Hindlimb muscle (tissue), 1 donor: Measurements from ENCODE around the gene FOXK2. TPM values are rescaled to one million over a fixed set of nuclear protein-coding genes. Genes with fewer than 3 reads are reported as not detected.

Experiments
- DNase-seq: peaks from one replicate; pipeline ENCODE4 v3.0.0-alpha.2; 2013
- polyA plus RNA-seq: library from polyadenylated mRNA; unstranded; fragments of 120-200 nt; gene quantifications from one replicate; pipeline ENCODE4 v1.2.1, GENCODE V29; 2013; ENCODE audit not compliant: insufficient read length

FOXK2 gene
- polyA plus RNA-seq, 1 donor: 44.4 TPM

DNA sequence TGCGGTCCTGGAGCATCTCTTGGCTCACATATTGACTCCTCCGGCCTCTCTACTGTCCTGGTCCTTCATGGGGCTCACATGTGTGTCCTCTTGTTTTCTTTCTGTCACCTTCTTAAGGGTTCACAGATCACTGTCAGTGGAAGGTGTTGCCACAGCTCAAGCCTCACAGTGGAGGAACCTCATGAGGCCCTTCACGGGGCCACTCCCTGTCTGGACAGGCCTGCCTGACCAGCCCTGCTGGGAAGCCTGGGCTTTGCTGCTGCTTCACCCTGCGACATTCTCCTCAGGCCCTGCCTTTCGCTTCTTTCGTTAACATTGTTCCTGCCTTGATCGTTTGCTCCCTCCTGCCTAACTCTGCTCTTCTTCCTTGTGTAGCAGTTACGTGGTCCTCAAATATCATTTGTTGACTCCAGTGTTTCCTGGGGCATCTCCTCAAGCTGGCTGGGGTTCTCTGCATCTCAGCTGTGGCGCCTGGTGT lies 72.8 kb downstream of the FOXK2 start:
- DNase-seq: no peak

DNA sequence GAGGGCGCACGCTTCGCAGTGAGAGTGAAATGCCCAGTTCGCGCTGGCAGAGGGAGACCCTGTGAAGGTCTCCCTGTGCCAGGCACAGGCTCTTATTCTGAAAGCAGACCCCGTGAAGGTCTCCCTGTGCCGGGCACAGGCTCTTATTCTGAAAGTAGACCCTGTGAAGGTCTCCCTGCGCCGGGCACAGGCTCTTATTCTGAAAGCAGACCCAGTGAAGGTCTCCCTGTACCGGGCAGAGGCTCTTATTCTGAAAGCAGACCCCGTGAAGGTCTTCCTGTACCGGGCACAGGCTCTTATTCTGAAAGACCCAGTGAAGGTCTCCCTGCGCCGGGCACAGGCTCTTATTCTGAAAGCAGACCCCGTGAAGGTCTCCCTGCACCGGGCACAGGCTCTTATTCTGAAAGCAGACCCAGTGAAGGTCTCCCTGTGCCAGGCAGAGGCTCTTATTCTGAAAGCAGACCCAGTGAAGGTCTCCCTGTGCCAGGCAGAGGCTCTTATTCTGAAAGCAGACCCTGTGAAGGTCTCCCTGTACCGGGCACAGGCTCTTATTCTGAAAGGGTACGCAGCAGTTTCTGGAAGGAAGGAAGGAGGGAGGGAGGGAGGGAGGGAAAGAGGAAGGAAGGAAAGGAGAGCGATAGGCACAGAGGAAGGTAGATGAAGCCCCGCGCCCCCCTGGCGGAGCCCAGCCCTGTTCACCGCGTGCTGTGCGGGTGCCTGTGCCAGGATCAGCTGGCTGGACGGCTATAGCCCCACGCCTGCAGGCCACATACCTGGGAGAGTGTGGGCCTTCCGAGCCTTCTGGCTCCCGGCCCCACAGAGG lies 73.4 kb downstream of the FOXK2 start:
- DNase-seq: peak; percentile 87

DNA sequence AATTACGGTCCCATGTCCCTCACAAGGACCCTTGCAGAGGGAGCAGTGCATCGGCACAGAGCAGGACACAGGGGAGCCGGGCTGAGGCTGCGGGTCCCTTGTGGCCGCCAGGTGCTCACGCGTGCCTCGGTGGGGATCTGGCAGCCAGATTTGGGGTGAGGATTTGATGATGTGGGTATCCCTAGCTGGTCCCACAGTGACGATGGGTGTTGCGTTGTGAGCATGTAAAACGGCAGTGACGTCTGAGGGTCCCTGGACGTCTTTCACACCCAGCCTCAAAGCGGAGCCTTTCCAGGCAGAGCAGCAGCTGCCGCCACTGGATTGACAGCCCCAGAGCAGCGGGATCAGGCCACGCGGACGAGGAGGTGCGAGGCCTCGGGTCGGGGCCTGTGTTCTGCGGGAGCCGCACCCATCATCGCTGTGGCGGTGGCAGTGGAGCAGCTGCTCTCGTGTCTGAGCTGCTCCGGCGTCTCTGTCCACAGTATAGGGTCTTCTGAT lies 74.1 kb downstream of the FOXK2 start:
- no peak for DNase-seq

DNA sequence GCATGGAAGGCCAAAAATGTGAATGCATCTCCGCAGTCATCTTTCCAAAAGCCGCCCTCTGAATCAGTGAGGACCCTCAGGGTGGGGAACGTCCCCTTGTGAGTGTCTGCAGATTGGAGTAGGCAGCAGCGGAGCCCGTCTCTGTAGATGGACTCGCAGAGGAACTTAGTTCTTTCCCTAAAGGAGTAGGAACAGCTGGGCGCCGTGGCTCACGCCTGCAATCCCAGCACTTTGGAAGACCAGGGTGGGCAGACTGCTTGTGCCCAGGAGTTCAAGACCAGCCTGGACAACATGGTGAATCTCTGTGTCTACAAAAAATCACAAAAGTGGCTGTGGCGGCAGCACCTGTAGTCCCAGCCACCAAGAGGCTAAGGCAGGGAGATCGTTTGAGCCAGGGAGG lies 75.0 kb downstream of the FOXK2 start:
- DNase-seq: no peak

DNA sequence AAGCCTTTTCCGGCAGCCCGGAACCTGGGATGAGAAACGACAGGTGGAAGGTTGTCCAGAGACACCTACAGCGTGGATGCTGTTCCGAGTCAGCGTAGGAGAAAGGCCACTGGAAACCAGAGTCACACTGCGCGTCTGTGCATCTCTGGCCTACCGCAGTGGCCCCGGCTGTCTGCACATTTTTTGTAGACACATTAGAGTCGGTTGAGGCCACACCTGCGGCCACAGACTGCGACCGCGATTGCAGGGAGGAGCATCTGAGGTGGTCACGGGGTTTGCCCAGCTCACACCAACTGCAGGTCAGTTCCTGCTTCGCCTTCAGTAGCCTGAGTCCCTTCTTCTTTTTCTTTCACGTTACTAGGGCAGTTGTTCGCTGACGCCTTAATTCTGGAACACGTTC lies 76.4 kb downstream of the FOXK2 start:
- DNase-seq: no peak

DNA sequence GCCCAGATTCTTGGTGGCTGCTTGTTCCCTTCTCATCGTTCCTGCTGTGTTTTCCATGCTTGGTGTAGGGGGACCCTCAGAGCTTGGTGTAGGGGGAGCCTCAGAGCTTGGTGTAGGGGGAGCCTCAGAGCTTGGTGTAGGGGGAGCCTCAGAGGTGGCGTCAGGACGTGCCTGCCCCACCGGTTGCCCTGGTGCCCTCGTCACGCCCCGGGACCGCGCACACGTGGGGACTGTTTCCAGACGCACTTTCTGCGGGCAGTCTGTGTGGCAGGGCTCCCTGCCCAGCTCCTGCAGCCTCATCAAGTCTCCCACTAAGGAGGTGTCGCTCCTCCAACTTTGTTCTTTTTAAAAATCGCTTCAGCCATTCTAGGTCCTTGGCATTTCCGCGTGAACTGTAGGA lies 76.8 kb downstream of the FOXK2 start:
- no peak for DNase-seq

DNA sequence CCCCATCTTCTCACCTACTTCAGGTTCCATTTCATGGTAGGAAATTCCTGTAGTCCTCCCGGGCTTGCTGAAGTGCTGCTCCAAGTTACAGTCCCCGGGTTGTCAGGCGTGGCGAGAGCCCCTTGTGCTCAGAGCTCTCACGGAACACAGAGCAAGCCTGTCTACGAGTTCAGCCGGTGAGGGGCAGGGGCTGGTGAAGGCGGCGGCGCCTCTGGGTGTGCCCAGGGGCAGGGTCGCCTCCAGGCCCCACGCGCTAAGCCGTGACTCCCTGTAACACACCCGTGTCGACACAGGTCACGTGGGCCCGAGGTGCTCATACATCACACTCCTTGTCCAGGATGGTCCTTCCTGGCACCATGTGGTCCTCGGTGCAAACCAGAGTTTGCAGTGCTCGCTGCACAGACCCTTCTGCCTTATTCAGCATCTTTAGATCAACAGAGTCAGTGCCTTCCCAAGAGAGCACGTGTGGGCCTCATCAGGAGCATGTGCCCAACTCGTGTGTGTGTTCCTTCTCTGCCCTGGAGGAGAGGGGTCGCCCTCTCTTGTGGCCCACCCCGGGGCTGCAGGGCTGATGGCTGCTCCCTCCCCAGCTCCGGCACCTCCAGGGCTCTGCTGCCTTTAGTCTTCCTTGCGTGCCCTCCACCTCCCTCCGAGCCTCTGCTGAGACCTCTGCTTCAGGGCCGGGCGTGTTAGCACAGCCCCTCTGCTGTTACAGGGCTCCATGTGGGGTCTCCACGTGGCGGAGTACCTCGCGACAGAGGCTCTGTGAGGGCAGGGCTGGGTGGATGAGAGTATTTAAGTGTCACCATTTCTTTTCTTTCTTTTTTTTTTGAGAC lies 77.5 kb downstream of the FOXK2 start:
- no peak for DNase-seq

DNA sequence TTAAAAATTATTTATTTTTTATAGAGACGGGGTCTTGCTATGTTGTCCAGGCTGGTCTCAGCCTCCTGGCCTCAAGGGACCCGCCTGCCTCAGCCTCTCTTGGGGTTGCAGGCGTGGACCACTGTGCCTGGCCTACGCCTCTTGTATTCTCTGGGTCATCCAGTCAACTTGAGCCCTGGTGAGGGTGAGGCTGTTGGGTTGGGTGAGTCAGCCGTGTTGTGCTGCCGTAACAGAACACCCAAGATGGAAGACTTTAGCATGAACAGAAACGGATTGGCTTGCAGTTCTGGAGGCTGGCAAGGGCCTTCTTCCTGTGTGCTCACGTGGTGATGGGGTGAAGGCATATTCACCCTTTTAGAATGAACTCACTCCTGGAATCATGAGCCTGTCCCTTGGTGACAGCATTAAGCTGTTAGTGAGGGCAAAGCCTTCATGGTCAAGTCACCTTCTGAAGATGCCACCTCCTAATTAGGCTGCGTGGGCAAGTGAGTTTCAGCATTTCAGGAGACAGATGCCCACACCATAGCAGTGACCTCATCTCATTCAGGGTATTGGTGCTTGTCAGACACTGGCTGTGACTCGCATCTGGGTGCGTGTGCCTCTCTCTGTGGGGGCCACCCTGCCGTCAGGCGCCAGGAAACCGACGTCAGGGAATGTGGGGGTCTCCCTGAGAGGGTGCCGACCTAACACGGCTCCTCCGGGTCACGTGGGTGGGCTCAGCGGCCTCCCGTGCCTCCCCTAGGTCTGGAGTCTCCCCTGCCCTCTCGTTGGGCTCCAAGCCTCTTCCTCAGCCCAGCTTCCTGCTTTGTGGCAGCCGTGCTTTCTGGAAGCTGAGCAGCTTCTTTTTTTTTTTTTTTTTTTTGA lies 79.0 kb downstream of the FOXK2 start:
- DNase-seq: no peak

DNA sequence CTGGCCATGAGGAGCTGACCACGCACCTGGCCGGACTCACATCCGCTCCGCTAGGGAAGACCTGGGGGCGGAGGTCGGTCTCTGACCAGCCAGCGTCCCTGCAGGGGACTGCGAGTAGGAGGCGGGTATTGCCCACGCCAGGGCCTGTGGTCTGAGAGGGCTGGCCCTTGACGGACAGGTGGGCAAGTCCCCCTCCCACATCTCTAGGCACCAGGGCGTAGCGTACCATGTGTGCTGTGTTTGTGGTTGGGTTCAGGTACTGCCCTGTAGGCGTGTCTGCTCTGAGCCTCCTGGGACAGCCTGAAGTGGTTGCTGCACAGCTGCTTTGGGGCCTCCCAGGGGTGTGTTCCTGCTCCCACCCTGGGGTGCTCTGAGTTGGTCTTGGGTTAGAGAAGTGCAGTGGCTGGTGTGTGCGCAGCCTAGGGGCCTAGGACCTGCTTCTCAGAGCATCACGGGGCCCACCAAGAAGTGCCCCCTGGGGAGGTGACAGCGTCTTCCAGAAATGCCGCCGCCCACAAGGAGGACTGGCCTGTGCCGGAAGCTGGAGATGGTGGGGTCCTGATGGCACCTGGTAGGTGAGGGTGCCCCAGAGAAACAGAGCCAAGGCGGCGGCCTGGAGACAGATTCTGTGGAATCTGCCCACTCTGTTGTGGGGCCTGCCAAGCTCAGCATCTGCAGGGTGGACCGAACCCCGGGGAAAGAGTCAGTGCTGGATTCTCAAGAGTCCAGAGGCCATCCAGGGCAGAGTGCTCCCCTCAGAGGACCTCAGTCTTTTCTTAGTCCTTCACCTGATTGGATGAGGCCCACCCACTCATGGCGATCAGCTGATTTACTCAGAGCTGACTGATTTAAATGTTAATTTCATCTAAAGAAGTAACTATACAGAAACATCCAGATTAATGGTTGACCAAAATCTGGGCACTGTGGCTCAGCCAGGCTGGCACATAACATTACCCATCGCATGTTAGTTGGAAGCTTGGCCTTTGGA lies 80.4 kb downstream of the FOXK2 start:
- DNase-seq: no peak

DNA sequence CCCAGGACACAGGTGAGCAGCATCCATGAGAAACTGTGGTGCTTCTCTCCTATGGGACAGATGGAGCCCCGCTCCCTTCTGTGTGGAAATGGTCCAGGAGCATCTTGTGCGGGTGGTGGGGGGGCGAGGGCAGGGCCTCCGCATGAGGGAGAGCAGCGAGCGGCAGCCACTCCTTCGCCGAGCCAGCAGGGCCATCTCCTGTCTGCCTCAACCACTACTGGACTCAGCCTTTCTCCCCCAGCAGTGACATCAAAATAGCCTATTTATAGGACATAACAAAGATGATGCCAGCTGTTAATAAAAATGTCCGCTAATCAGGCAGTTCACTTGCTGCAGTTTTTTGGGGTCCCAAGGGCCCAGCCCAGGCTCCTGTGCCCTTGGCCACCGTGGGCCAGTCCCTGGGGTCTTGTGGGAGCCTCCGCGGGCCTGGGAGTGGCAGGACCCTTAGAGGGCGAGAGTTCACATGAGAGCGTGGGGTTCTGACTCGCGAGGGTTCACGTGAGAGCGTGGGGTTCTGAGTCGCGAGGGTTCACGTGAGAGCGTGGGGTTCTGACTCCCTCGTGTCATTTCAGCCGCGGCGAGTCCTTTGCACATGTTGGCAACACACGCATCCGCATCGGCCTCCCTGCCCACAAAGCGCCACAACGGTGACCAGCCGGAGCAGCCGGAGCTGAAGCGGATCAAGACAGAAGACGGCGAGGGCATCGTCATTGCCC lies 81.4 kb downstream of the FOXK2 start:
- DNase-seq: no peak

DNA sequence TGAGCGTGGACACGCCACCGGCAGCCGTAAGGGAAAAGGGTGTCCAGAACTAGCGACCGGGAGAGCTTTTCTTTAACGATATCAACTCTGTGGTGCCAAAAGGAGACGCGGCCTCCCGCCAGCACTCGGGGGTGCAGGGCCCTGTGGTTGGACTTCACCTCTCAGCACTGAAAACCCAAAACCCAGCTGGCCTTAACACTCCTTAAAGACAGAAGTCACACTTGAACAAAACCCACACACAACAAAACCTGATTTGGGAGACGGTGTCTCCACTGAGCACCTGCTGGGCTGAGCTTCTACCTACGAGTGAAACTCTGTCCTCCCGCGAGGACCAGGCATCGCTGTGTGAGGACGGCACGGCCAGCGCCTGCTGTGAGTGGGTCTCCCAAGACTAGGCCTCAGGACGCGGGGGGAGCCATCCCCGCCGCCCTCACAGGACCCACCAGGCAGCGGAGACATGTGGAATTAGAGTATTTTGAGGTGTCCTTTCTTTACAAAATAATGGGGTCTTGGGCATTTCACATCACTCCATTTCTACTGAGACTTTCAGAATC lies 82.0 kb downstream of the FOXK2 start:
- DNase-seq: no peak

DNA sequence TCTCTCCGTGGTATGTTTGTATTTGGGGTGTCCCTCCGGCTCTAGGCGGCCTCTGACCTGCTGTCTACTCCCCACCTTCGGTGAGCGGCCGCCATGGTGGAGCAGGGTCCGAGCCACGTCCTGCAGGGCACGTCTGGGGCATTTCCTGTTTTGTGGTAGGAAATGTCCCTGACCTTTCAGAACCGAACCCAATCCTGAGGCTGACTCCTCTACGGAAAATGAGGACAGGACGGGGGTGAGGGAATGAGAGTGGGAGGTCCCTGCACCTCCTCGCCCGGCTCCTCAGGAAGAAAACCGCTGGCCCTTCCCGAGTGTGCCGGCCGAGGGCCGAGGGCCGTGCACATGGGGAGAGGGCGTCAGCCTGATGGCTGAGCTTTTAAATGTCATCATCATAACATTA lies 83.0 kb downstream of the FOXK2 start:
- DNase-seq: no peak

DNA sequence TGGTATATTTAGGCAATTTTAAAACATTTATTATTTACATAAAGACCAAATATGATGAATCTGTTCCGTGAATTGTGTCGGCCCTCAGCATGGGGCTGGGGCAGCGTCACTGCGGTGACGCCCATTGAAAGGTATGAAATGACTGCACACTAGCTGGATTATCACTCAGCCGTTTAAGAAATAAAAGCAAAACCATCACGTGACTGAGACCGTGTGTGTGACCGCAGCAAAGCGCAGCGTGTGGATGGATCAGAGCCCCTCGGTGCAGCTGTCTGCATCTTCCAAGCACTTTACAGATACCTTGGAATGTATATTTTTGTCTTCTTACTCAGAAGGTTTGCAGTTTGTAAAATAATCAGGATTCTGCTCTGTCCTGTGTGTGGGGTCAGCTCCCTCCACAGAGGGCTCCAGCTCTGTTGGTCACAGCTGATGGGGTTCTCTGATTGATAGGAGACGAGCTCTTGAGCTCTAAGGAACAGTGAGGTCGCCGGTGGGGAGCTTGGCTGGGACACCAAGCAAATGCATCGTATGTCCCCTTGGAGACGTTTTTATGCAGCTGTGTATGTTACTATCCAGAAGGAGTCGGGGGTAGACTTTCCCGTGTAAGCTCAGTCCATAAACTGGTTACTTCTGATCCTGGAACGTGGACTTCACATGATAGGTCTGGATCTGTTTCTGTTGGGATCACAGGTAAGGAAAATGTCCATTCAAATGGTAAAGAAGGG lies 83.6 kb downstream of the FOXK2 start:
- no peak for DNase-seq

DNA sequence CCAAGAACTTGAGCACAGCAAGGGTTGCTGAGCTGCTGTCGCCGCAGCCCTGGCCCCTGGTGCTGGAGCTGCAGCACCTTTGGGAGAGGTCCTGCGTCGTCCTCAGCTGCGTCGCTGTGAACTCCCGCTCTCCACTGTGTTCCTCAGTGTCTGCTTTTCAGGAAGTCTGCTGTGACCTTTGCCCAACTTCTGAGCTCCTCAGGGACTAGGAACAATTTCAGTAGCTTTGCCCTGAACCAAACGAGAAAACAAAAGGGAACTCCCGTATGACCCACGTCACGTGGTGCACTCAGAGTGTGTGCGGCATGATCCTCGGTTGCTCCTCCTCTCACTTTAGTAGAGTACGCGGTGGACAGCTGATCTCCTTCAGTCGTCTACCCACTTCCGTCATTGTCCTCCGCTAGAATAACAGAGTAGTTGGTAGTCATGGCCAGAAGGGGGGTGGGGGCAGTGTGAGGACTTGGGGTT lies 84.5 kb downstream of the FOXK2 start:
- DNase-seq: peak; percentile 56

DNA sequence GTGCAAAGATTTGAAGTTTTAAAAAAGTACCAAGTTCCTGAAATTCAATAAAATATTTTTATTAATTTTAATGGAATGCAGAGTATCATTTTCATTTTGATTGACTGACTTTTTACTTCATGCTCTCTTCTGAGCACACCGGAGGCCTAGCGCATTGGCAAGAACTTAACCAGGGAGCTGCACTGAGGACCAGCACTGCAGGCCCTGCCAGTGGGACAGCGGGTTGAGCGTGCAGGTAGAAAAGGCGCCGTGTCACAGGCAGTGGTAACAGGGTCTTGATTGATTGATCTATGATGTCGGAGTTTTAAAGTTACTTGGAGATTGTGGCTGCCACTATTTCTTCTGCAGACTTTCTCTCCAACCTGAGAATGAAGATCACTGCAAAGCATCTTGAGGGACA lies 85.0 kb downstream of the FOXK2 start:
- no peak for DNase-seq

DNA sequence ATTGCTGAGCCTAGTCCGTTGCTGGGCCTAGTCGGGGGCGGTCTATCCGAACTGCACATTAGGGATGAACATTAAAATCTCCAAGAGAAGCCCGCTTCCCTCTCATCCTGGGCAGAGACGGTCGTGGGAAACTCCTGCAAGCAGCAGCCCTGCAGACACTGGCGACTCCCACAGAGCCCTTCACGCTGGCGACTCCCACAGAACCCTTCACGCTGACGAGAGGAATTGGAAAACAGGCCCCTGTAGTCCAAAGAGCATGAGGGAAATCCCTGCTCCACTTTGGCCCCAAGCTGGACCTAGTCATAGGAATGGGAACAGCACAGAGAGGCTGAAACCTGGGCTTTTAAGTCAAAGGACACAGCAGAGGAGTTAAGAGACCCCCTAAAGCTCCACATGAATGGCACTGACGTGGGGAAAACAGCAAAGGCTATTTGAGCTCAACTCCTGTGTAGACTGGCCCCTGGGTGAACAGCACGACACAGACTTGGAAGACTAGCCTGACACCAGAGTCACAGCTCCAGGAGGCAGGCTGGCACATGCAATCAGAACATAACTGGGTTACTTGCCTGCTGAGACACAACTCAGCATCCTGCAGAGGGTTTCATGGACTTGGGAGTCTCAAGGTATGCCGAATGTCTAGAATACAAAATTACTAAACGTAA lies 86.5 kb downstream of the FOXK2 start:
- no peak for DNase-seq

DNA sequence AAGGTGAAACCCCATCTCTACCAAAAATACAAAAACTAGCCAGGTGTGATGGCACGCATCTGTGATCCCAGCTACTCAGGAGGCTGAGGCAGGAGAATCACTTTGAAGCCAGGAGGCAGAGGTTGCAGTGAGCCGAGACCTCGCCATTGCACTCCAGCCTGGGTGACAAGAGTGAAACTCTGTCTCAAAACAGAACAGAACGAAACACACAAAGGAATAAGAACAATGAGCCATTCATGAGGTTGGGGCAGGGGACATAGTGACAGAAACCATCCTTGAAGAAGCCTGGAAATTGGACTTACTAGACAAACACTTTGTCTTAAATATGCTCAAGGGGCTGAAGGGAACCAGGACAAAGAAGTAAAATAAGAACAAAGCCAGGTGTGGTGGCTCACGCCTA lies 89.3 kb downstream of the FOXK2 start:
- DNase-seq: no peak

DNA sequence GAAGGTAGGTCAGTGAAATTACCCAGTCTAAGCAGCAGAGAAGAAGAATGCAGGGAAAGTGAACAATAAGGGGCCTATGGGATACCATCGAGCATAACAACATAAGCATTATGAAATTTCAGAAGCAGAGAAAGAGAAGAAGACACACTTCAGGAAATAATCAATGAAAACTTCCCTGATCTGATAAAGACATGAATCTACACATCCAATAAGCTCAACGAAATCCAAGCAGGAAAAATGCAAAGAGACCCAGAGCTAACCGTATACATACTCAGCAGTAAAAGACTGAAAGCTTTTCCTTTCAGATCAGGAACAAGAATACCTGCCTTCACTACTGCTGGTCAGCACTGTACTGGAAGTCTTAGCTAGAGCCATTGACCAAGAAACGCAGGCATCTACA lies 90.1 kb downstream of the FOXK2 start:
- no peak for DNase-seq
